GM18502 (cell line): ENCODE results near the gene BCDIN3D.
A peak's percentile ranks its signal among the peaks of the same experiment; 100 is the strongest.
"Not testable (repeated sequence)": the region's sequence is repeated elsewhere in the genome, so short reads cannot be mapped to it uniquely, and the experiment has no call there.

Experiments used
- ATAC-seq: cut with Tn5 transposase; IDR thresholded peaks from one replicate; pipeline ENCODE4 v1.9.1; 2021; ENCODE audit warnings: mild to moderate bottlenecking; ENCODE audit not compliant: unreplicated experiment, poor library complexity

BCDIN3D gene

DNA sequence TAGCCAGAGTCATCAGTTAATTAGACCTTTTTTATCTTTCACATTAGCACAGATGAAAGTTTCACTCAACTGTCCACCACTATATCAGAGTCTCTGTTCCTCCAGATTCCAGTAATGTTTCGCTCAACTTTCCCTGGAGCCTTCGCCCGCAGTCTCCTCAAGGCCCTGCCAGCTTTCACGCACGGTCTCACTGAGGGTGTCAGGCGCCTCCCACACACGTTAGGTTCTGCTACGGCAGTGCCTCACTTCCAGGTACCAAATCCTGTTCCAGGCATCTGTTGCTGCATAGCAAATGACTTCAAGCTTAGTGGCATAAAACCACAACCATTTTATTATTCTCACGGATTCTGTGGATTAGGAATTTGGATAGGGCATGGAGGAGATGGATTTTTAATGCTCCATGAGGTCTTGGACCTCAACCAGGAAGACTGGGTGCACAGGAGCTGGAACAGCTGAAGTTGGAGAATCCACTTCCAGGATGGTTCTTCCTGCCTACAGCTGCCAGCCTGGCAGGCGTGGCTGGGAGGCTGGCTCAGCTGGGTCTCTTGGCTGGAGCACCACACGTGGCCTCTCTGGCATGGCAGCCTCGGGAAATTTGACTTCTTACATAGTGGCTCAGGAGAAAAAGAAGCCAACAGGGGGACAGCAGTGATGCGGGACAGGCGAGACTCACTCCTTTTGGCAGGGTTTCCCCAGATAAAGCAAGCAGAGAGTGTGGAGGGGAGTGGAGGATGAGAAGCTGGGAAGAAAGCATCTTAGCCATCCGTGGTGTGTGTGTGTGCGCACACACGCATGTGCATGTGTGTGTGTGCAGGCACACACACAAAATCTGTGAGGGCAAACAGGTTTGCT is 21.3 kb upstream of the BCDIN3D start:
- ATAC-seq: no peak

DNA sequence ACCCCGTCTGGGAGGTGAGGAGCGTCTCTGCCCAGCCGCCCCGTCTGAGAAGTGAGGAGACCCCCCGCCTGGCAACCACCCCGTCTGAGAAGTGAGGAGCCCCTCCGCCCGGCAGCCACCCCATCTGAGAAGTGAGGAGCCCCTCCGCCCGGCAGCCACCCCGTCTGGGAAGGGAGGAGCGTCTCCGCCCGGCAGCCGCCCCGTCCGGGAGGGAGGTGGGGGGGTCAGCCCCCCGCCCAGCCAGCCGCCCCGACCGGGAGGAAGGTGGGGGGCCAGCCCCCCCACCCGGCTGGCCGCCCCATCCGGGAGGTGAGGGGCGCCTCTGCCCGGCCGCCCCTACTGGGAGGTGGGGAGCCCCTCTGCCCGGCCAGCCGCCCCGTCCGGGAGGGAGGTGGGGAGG is 18.0 kb upstream of the BCDIN3D start:
- ATAC-seq: not testable (repeated sequence)

DNA sequence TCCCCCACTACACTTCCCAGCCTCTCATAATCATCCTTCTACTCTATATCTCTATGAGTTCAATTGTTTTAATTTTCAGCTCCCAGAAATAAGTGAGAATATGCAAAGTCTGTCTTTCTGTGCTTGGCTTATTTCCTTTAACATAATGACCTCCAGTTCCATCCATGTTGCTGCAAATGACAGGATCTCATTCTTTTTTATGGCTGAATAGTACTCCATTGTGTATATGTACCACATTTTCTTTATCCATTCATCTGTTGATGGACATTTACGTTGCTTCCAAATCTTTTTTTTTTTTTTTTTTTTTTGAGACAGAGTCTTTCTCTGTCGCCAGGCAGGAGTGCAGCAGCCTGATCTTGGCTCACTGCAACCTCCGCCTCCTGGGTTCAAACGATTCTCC is 13.0 kb upstream of the BCDIN3D start:
- not testable (repeated sequence) for ATAC-seq

DNA sequence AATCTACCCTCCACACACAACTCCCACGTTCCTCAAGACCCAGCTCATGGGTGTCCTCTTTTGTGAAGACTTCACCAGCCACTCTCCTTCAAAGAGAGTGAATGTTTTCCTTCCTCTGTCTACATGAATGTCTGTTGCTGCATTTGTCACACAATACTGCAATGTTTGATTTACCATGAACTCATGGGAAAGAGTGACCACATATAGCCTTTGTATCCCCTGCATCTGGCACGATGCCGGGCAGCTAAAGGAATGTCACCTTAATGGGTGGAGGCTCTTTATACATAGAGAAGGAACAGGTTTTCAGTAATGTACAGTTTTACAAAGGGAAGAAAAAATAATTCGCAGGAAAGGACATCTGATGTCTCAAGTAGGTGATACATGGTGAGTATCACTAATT is 12.1 kb upstream of the BCDIN3D start:
- no peak for ATAC-seq

DNA sequence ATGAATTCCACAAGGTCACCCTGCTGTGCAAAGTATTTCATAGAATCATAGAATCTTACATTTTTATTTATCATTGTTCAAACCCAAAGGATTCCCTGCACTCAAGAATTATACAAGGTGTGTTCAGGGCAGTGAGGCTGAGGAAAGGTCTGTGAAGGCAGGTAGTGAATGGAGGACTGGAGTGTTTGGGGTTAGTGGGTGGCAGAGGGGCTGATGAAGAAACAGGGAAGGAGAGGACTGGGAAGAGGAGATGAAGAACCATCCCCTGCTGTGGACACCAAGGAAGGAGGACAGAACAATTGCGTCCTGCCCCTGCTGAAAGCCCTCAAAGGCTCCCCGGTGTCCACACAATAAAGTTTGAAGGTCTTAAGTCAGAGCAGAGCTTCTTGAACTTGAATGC is 10.8 kb upstream of the BCDIN3D start:
- ATAC-seq: no peak

DNA sequence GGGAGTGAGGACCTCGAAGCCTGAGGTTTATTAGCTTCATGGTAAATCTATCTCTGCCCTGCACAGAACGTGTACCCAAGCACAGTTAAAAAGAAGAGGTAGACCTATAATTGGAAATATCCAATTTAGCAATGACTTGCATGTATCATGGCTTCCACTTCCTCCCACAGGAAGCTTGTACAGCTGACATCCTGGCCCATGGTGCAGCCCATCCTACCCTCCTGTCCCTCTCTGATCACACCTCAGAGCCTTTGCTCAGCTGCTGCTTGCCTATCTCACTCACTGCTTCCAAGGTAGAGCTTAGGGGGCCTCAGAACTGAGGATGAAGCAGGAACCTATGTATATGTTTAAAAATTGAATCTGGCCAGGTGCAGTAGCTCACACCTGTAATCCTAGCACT is 4.3 kb upstream of the BCDIN3D start:
- ATAC-seq: no peak

DNA sequence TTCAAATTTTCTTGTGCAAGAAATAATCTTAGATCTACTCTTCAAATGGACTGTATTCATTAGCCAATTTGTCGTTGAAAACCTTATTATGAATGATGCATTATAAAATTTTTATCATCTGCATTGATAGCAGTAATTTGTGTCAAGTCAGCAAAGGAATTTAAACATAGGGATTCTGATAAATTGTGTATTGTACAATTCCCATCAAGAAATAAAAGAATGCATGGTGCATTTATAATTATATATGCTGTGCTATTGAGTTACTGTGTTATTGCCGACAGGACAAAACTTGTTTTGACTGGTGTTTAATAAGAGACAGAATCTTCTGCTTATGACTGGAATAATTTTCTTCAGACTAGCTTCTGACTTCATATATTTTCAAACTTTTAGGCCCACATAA is 3.1 kb upstream of the BCDIN3D start:
- no peak for ATAC-seq

DNA sequence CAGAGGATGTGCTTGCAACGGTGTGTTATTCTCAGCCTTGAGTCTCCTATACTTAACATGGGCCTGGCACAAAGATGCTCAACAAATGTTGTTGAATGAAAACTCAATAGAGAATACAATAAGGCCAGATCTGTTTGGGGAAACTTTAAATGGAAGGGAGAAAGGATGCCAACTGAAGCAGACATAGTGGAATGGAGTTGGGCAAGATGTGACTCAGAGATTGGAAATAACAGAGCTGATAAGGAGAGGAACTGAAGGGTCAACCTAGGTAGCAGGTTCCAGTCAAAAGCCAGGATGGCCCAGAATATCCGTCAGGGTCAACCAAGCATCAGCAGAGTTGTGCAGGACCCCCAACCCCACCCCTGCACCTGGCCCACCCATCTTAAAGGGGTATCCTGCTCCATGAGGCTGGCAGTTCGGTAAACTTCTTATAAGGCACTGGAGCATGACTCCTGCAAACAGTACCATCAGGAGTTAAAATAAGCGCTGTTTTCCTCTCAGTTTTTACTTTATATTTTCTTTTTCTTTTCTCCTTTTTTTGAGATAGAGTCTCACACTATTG is 1.1 kb upstream of the BCDIN3D start:
- ATAC-seq: no peak

DNA sequence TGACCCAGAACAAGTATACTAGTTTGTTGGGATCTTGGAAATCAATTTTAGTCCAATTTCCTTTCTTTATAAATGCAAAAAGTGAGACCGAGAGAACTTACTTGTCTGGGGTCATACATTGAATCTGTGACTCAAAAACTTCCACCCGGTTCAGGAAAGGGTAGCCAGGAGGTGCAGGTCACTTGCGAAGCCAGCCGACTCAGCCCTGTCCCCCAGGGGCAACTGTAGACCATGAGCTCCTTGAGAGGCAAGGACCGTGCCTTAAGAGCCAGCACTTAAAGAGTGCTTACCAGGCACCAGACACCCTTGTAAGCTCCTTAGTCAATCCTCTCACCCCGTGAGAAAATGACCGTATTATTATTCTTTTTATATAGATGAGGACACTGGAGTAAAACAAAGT is 505 bp upstream of the BCDIN3D start:
- no peak for ATAC-seq

DNA sequence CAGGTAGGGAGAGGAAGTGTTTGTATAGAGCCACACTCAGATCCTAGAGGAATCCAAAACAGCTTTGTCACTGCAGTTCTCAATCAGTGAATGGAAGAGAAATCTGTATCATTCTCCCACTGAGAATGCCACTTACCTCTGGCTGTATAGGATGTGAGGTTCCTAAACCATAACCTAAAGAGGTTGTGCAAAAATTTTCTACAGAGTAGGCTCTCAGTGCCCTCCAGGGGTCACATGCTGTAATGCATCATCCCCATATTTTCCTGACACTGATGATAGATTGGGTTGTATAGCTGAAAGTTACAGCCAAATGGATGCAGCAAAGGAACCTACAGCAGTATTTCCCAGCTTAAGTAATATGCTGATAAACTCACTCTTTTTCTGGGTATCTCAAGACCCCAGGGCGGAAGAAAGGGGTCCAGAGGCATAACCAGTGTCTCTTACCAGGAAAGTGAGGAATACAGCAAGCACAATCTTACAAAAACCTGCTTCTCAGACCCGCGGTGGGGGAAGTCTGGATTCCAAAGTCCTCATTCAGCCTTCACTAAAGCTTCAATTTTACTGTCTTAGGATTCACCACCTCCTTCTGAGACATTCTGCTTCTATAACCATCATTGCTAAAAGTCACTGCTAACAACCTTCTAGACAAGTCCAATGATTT is 3.8 kb downstream of the BCDIN3D start:
- ATAC-seq: no peak

DNA sequence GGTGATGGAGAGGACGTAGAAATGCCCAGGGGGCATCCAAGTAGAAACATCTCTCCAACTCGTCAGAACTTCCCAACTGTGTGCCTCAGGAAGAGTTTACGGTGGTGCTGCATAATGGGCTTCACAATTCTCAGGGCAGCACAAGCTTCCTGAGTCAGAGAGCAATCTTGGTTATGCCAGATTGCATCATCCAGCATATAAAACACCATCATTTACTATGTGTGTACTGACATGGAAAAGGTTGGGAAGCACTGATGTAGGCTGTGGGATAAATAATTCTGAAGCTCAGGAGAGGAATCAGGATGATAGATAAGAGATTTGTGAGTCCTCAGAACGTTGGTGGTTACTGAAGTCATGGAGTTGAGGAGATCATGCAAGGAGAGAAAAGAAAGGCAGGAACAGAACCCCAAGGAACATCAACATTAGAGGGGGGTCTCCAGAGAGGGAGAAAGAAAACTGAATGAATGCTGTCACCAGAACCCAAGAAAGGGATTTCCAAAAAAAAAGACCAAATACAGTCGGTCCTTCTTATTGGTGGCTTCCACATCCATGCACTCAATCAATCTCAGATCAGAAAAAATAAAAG is 10.0 kb downstream of the BCDIN3D start:
- ATAC-seq: no peak

DNA sequence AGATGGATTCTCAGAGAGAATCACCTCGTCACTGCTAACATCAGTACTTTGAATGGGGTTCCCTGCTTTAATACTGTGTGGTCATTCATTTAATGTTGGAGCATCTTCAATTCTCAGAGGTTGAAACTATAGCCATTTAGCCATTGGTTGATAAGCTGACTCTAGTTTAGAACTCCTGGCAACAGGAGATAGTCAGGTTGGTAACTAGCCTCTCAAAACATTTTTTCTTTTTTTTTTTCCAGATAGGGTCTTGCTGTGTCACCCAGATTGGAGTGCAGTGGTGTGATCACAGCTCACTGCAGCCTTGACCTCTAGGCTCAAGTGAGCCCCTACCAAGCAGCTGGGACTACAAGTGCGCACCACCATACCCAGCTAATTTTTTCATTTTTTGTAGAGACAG is 11.2 kb downstream of the BCDIN3D start:
- ATAC-seq: no peak

DNA sequence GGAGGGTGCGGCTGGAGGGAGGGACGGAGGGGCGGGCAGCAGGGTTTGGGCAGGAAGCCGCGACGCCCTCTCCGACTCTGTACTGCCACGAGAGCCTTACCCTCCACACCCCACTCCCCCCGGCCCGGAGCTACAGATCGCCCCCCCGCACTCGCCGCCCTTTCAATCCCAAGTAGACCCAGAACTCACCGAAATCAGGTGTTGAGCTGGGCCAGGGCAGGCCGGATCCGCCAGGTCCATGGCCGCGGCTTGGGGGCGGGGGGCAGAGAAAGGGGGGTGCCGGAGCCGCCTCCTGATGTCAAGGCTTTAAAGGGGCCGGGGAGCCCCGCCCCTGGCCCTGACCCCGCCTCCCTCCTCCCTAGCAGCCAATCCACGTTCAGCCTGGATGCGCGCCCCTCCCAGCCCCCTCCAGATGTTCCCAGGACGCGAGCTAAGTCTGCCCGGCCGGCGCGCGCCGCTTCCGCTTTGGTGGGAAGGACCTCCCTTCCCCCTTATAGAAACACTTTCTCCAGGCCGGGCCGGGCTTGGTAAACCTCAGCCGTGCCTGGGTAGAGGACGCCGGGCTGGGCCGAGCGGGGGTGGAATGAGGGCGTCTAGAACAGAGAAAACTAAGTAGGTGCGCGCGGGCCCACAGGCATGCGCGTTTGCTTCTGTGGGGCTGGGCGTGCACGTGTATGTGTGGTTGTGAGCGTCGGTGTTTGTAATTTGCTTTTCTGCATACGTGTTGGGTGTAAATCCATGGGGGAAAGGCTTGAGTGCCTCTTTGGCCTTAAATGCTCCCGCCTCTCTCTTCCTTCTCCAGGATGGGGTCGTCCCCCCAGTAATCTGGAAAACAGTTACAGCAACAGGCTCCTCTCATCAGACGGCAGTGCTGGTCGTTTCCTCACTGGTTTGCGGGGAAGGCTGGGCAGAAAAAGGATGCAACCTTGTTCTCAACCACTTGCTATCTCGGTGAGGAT is 14.5 kb downstream of the BCDIN3D start, which contains the start of gene NCKAP5L:
Gene NCKAP5L (minus strand): TSS at position 281 of the 959 bp plus-strand sequence. CDS start 24,369 bp downstream, outside the sequence.
- peak; percentile 86 for ATAC-seq

DNA sequence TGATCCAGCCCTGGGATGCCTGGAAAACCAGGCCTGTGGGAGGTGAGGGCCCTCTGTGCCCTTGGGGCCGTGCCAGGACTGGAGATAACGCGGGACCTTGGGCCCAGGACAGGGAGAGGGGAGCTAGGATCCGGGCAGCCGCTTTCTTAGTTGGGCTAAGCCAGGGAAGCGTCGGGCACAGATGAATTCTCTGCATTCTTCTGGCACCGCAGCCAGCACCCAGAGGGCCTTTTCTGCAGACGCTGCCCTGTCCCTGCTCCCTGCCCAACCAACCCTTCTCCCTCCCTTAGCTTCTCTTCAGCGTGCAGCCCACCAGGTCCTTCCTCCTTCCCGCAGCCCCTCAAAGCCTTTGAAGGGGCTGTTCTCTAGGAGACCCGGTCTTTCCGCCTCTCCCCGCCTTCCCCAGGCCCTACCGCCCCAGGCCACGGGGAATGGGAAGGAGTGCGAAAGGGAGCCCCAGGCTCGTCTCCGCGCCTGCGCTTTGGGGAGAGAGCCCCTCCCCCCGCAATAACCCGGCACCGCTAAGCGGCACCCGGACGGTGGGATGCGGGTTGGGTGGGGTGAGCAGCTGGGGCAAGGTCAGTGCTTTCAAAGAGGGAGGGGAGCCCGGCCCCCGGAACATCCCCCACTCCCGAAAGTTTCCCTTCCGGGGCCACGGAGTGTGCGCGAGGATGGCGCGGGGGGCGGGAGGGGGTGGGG is 15.4 kb downstream of the BCDIN3D start:
- peak; percentile 25 for ATAC-seq

DNA sequence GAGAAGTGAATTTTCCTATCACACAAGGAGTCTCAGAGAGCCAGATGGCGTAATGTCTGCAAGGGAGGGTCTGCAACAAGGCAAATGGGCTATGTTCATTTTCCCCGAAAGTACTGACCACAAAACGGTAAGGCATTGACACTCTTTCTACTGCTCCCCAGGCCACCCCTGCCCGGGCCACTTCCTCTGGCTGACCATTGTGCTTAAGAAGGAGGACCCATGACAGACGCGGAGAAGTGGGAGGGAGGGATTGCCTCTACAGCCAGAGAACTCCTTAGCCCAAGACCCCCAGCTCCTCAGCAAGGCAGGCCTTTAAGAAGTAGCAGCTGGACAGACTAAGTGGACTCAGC is 15.9 kb downstream of the BCDIN3D start:
- ATAC-seq: no peak

DNA sequence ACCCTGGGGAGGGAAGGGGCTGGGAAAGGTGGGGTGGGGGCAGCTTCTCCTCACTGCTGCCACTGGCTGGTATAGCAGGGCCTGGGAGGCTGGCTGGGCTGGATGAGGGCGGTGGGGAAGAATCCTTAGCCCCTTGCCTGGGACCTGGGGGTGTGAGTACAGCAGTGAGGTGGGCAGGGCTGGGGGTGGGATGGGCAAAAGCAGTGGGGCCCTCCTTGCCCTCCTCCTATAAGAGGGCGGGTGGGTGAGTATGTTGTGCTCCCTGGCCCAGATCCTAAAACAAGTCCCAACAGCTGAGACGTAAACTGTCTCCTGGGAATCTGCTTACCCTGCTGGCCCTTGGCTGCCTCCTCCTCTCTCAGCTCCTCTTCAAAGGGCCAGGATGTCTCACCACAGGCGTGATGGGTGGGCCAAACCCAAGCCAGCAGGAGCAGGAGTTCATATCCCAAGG is 16.9 kb downstream of the BCDIN3D start:
- ATAC-seq: no peak

DNA sequence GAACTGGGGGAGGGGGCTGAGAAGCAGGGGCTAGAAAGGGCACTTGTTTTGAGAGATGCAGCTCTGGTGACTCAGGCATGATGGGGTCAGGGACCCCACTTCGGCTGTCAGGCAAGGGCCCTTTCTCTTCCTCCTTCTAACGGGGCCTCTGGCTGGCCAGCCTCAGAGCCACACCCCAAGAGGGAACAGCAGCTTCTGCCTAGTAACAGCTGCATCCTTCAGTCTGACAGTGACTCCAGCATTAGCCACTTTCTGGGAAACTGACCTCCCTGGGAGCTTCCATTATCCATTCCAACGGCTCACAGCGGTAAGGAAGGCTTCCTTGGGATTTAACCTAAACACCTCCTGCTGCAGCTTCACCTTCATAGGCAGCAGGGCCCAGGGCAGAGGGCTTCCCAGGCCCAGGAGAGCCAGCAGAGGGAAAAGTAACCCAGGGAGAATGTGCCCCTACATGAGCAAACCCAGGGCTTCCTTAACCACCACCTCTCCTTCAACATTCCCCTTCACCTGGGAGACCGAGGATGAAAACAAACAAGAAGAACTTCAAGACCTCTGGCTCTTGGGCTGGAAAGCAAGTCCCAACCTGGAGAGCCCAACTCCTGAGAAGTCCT is 17.4 kb downstream of the BCDIN3D start:
- no peak for ATAC-seq

DNA sequence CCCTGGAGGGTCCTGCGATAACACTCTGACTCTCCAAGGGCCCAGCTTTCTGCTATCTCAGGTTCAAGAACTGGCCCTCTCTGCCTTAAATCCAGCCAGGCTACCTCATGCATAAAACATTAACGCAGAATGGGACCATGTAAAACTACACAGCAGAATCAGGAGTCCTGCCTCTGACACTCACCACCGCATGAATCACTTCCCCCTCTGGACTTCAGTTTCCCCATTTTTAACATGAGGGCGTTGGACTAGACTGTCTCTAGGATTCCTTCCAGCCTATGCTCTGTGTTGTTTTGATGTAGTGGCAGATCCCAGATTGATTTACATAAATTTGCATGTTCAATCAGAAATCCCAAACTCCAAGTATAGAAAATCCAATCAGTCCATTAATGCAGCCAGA is 18.0 kb downstream of the BCDIN3D start:
- ATAC-seq: no peak

DNA sequence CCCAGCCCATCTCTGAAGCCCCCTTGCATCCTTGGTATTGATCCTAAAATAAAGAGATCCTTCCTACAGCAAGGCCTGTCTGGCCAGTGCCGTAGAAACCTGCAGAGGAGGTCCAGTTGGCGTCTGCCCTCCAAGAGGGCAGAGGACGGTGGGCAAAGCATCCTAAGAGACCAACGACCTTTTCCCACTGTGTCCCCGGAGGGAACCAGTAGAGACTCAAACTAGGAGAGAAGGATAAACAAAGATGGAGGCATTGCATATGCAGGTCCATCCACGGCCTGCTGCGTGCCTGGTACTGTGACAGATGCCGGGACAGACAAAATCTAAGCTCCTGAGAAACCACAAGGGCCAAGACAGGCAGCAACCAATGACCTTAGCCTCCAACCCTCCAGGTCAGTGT is 18.5 kb downstream of the BCDIN3D start:
- ATAC-seq: no peak
